GM12874 (cell line): ENCODE data around the gene KDSR.

Experiments used
- CTCF ChIP-seq: IDR thresholded peaks from 2 replicates; pipeline ENCODE4 v1.5.1; 2011; ENCODE audit warnings: low read depth, mild to moderate bottlenecking, control low read depth, low read length, moderate library complexity; ENCODE audit not compliant: insufficient read depth

Gene KDSR

GRCh38 chr18:63367053-63367953 lies at the start of gene KDSR:
KDSR (minus strand) TSS chr18:63367206; CDS start chr18:63367118, 88 bp downstream.
- TF ChIP-seq CTCF = no peak

- TF ChIP-seq CTCF = no peak
These were observed 45.9 kb upstream of the KDSR start for GRCh38 chr18:63412953-63413352.

- no peak for TF ChIP-seq CTCF
These were observed 43.8 kb upstream of the KDSR start for GRCh38 chr18:63410792-63411191.

- TF ChIP-seq CTCF = no peak
These were observed 42.3 kb upstream of the KDSR start for GRCh38 chr18:63409301-63409700.

- no peak for TF ChIP-seq CTCF
These were observed 40.7 kb upstream of the KDSR start for GRCh38 chr18:63407734-63408133.

GRCh38 chr18:63405986-63406385 lies 39.0 kb upstream of the KDSR start:
- no peak for TF ChIP-seq CTCF

- no peak for TF ChIP-seq CTCF
These were observed 35.5 kb upstream of the KDSR start for GRCh38 chr18:63402246-63403162.
